Measurements from ENCODE around the gene HLA-C.

DNA sequence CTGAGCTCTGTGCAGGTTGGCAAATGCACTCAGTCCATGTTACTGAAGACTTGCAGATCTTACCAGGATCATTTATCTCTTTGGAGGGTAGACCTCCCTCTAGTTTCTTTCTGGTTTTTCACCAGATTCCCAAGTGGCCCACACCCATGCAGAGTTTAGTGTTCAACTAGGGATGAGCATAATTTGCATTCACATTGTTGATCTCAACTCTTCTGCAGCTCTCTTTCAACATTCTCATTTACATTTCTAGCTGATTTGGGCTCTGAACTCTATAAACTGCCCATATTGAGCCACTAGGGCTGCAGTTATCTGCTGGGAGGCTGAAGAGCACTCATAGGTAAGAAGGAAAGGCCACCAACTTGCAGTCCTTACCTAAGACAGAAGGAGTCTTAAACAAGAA lies 17.9 kb upstream of the HLA-C start:
- TF ChIP-seq POLR2AphosphoS5 (IDR thresholded peaks at IDR 0.05) (no peak), POLR2A (IDR thresholded peaks at IDR 0.05) (no peak)
- TF ChIP-seq, protein P1, sequence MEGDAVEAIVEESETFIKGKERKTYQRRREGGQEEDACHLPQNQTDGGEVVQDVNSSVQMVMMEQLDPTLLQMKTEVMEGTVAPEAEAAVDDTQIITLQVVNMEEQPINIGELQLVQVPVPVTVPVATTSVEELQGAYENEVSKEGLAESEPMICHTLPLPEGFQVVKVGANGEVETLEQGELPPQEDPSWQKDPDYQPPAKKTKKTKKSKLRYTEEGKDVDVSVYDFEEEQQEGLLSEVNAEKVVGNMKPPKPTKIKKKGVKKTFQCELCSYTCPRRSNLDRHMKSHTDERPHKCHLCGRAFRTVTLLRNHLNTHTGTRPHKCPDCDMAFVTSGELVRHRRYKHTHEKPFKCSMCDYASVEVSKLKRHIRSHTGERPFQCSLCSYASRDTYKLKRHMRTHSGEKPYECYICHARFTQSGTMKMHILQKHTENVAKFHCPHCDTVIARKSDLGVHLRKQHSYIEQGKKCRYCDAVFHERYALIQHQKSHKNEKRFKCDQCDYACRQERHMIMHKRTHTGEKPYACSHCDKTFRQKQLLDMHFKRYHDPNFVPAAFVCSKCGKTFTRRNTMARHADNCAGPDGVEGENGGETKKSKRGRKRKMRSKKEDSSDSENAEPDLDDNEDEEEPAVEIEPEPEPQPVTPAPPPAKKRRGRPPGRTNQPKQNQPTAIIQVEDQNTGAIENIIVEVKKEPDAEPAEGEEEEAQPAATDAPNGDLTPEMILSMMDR (IDR thresholded peaks at IDR 0.05) = no peak

All from sigmoid colon (tissue), 4 donors.